CD4-positive, alpha-beta T cell treated with Interleukin-4 for 1 hour (primary cell): ENCODE data around the gene CBX1.
"Not testable (repeated sequence)": the region's sequence is repeated elsewhere in the genome, so short reads cannot be mapped to it uniquely, and the experiment has no call there.

Source experiments
- DNase-seq, 2 donors: peaks; one replicate each; pipeline ENCODE4 v3.0.0-alpha.2; 2020 to 2022

CBX1 gene

GRCh38 chr17:48122665-48123045, 21.4 kb upstream of the CBX1 start:
- no peak for DNase-seq

GRCh38 chr17:48121923-48122664, 20.8 kb upstream of the CBX1 start:
- no peak for DNase-seq

DNA sequence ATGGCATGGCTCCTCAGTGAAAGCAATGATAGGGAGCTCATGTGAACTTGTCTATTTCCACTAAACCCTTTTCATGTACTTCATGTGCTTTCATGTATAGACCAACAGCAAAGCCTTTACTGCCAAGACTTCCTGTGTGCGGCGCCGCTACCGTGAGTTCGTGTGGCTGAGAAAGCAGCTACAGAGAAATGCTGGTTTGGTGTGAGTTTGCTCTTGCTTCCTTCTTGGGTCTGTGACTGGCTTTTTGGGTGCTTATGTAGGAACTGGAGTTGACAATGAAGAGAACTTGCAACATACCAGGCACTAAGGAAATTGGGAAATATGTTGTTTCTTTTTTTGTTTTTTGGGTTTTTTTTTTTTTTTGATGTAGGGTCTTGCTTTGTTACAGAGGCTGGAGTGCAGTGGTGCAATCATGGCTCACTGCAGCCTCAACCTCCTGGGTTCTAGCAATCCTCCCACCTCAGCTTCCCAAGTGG, 12.0 kb upstream of the CBX1 start:
- peak; percentile 64 to 67 for DNase-seq

DNA sequence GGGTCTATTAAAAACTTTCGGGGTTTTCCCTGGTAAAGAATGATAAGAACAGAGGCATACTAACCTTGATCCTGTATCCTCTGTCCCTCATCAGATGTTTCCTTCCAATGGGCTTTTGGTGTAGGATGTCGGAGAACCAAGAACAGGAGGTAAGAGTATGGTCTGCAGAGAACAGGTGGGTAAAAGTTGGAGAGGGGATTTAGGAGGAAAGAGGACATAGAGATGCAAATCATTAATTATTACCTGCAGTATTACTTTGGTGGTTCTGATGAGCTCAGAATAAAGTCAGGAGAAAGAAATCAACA, 10.6 kb upstream of the CBX1 start:
- DNase-seq, result no peak

DNA sequence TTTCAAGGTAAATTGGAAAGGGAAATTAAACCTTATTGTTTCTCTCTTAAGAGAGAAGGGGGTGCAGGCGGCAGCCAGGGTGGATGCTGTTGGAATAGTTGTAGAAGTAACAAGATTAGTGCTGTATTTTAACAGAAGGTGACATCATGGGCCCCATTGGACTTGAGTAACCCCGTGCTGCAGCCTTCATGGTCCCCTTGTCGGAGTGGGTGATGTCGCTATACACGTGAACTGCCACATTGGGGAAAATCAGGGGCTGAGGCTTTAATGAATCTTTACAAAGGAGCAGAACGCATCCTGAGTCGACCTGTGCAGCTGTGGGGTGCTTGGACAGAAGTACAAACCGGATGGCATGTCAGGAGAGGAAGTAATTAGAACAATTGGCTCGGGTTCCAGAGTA, 9.5 kb upstream of the CBX1 start:
- DNase-seq, result no peak

DNA sequence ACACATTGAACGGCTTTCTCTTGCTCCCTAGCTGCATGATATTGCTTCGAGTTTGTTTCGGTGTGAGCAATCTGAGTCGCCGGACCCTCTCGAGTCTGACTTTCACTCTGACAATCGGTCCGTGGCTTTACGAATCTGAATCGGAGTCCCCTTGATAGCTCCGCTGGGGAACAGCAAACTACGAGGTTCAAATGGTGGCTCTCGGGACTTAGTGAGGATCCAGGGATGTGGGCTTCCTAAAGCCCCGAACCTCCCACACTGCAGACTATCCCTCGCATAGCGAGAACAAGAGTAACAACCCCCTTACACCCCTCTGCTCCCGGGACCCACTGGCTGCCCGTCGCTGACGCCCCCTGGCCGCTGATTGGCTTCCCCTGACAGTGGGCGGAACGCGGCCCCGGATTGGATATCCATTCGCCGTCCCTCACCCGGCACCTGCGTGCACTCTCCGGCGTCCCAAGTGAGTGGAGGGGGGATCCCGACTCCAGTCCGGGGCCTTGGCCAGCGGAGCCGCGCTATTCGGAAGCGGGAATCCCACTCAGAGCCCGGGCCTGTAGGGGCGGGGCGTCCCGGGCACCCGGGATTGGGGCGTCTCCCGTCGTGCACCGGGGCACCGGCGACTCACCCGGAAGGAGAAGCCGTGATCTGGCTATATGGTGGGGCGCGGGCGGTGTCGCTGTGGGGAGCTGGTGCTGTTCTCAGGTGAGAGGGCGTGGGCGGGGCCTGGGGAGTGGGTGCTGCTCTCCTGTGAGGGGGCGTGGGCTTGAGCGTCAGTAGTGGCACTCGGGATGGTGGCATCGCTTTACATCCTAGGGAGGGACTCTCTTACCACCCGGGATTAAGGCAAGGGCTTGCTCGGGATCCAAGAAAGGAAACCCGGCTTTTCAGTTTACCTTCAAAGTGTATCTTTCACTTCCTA, 6.1 kb upstream of the CBX1 start, which contains the start of gene SNX11:
SNX11 (plus strand) TSS at position 630 of the 919 bp plus-strand sequence. CDS start 4,278 bp downstream, outside the sequence.
- peak; percentile 93 to 94 for DNase-seq

DNA sequence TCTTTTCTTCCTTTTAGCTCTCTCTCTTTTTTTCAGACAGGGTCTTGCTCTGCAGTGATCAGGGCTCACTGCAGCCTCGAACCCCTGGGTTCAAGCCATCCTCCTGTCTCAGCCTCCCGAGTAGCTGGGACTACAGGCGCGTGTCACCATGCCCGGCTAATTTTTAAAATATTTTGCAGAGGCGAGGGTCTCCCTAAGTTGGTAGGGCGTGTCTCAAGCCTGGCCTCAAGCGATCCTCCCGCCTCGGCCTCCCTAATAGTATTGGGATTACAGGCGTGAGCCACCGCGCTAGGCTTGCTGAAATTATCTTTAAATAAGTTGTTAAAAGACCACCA, 5.5 kb upstream of the CBX1 start:
- no peak for DNase-seq

DNA sequence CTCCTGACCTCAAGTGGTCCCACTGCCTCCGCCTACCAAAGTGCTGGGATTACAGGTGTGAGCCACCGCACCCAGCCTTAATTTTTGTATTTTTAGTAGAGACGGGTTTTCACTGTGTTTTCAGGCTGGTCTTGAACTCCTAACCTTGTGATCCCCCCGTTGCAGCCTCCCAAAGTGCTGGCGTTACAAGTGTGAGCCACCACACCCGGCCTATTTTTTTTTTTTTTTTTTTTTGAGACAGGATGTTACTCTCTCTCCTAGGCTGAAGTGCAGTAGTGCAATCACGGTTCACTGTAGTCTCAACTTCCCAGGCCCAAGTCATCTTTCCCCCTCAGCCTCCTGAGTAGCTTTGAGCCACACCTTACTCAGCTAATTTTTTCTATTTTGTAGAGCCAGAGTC, 3.2 kb upstream of the CBX1 start:
- DNase-seq, result no peak

GRCh38 chr17:48102798-48103715, 1.8 kb upstream of the CBX1 start:
- DNase-seq, result peak; percentile 60 to 67

DNA sequence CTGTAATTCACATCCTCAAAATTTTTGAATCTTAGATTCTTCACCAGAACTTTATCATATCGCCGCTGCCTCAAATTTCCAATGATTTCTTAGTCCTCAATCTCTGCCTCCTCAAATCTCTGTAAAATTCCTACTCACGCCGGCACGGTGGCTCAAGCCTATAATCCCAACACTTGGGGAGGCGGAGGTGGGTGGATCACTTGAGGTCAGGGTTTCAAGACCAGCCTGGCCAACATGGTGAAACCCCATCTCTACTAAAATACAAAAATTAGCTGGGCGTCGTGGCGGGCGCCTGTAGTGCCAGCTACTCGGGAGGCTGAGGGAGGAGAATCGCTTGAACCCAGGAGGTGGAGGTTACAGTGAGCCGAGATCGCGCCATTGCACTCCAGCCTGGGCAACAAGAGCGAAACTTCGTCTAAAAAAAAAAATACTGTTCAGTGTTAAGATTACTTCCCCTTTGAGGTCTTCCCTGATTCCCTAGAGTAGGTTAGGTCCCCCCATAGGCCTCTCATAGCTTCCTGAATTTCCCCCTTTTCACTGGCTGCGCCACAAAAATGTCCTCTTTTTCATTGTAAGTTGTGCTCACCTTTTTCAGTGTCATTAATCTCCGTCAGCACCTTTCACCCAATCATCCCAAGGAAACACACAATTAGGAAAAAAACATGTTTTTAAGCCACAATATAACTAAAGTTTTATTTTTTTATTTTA, 919 bp upstream of the CBX1 start:
- DNase-seq, result no peak

DNA sequence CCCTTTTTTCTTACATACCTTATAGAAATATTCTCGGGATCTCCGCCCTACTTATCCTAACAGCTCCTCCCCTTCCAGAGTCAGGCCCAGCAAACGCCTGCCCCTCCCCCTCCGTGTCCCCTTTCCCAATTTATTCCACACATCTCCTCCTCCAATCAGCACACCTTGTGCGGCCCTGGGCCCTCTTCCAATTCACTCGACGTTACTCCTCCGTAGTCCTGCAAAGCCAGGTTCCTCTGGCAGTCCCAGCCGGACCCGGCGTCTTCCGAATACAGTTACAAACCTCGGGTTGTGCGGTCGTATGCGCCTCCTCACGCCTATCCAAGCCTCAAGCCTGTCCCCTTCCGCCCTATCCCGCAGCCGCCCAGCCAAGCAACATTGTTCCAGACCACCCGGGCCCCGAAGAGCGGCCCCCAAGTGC, 677 bp downstream of the CBX1 start:
- DNase-seq, result no peak

GRCh38 chr17:48100160-48100559, 1.1 kb downstream of the CBX1 start:
- DNase-seq, result no peak

- DNase-seq, result no peak
Observed at GRCh38 chr17:48095611-48096010, 5.7 kb downstream of the CBX1 start.

DNA sequence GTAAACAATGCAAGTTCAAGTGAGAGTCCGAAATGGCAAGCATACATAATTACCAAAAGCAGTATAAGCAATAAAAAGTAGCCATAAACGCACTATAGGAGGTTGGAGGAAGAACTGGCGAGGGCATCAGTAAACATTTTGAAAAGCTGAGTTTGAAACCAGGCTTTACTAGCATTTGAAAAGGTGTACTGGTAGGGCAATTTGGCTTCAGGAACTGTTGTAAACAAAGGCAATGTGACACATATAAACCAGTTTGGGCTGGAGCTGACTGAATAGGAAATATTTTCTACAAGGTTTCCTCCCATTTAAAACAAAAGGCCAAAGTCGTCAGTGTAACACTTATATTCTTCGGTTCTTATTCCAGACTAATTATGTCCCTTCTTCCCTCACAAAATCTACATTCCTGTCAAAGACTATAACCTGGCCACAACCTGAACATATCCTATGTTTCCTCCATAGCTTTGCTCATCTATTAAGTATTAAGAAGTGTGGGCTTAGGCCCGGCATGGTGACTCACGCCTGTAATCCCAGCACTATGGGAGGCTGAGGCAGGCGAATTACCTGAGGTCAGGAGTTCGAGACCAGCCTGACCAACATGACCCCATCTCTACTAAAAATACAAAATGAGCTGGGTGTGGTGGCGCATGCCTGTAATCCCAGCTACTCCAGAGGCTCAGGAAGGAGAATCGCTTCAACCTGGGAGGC, 7.8 kb downstream of the CBX1 start:
- no peak for DNase-seq

DNA sequence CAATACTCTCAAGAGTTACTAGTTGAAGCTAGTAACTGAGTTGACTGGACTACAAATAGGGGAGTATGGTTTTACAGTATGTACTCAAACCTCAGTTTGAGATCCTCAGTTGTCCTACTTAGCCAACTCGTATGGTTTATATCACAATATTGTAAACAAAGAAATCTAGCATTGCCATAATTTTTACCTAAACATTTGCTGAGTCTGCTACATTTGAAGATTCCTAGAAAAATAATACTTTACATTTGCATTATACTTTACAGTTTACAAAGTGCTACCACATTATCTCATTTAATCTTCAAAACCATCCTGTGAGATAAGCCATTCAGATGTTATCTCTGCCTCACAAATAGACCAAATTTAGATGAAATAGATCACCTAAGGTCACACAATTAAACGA, 16.3 kb downstream of the CBX1 start:
- no peak for DNase-seq

GRCh38 chr17:48081858-48082257, 19.4 kb downstream of the CBX1 start:
- no peak for DNase-seq

DNA sequence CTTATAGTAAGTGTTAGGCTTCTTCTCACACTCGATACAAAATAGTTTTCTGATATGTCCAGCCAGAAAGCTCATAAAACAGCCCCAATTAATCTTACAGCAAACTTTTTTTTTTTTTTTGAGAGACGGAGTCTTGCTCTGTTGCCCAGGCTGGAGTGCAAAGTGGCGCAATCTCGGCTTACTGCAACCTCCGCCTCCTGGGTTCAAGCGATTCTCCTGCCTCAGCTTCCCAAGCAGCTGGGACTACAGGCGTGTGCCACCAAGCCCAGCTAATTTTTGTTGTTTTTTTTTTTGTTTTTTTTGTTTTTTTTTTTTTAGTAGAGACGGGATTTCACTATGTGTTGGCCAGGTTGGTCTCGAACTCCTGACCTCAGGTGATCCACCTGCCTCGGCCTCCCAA, 24.1 kb downstream of the CBX1 start:
- not testable (repeated sequence) for DNase-seq

- DNase-seq, result peak; percentile 71 to 82
Observed at GRCh38 chr17:48074322-48075081, 26.8 kb downstream of the CBX1 start.

- DNase-seq, result not testable (repeated sequence)
Observed at GRCh38 chr17:48073566-48074094, 27.6 kb downstream of the CBX1 start.

GRCh38 chr17:48072811-48073210, 28.5 kb downstream of the CBX1 start:
- DNase-seq, result not testable (repeated sequence)

- DNase-seq, result no peak
Observed at GRCh38 chr17:48071654-48072053, 29.6 kb downstream of the CBX1 start.
